Measurements from ENCODE around the gene IFNA13.

Gene IFNA13

GRCh38 chr9:21412107-21412506 lies 44.2 kb upstream of the IFNA13 start:
- DNase-seq (ENCODE audit: extremely low read depth, insufficient read length): no peak
- no peaks in the 10 kb centered on the region for H3K27me3 ChIP-seq (replicated peaks; ENCODE audit: control insufficient read depth, insufficient read depth, low read length)
- H3K4me3 ChIP-seq (replicated peaks; ENCODE audit: low read depth, low read length): no peak overlapping the region

GRCh38 chr9:21408817-21409216 lies 41.0 kb upstream of the IFNA13 start, which contains the start of gene IFNA8:
Gene IFNA8 (plus strand): TSS chr9:21409117. CDS start chr9:21409177, 60 bp downstream.
- no peaks in the 10 kb centered on the region for H3K36me3 ChIP-seq (ENCODE audit: control insufficient read depth, insufficient read depth, low read length)
- DNase-seq (ENCODE audit: extremely low read depth, insufficient read length): no peak
- no peak within 1 kb of the TSS for H3K4me3 ChIP-seq (replicated peaks; ENCODE audit: low read depth, low read length)
- no peak for TF ChIP-seq CTCF (IDR thresholded peaks at IDR 0.05; ENCODE audit: insufficient read depth, low read length, poor library complexity, severe bottlenecking)
- no peaks in the 10 kb centered on the region for H3K27me3 ChIP-seq (replicated peaks; ENCODE audit: control insufficient read depth, insufficient read depth, low read length)

More at GRCh38 chr9:21412107-21412506, 44.2 kb upstream of the IFNA13 start:
- no peak for TF ChIP-seq CTCF (IDR thresholded peaks at IDR 0.05; ENCODE audit: insufficient read depth, low read length, poor library complexity, severe bottlenecking)
- no peaks in the 10 kb centered on the region for H3K36me3 ChIP-seq (ENCODE audit: control insufficient read depth, insufficient read depth, low read length)

- no peaks in the 10 kb centered on the region for H3K27me3 ChIP-seq (replicated peaks; ENCODE audit: control insufficient read depth, insufficient read depth, low read length)
- no peak for DNase-seq (ENCODE audit: extremely low read depth, insufficient read length)
- no peaks in the 10 kb centered on the region for H3K36me3 ChIP-seq (ENCODE audit: control insufficient read depth, insufficient read depth, low read length)
- TF ChIP-seq CTCF (IDR thresholded peaks at IDR 0.05; ENCODE audit: insufficient read depth, low read length, poor library complexity, severe bottlenecking): no peak
- no peak overlapping the region for H3K4me3 ChIP-seq (replicated peaks; ENCODE audit: low read depth, low read length)
These were observed 36.3 kb upstream of the IFNA13 start for GRCh38 chr9:21404146-21404545.

GRCh38 chr9:21402386-21403251 lies 34.8 kb upstream of the IFNA13 start:
- Histone ChIP-seq H3K27me3 (replicated peaks; ENCODE audit: control insufficient read depth, insufficient read depth, low read length) (no peaks in the 10 kb centered on the region), H3K36me3 (ENCODE audit: control insufficient read depth, insufficient read depth, low read length) (no peaks in the 10 kb centered on the region), H3K4me3 (replicated peaks; ENCODE audit: low read depth, low read length) (peak overlapping the region; percentile 47)
- no peak for TF ChIP-seq CTCF (IDR thresholded peaks at IDR 0.05; ENCODE audit: insufficient read depth, low read length, poor library complexity, severe bottlenecking)
- peak; percentile 13 for DNase-seq (ENCODE audit: extremely low read depth, insufficient read length)

- TF ChIP-seq CTCF (IDR thresholded peaks at IDR 0.05; ENCODE audit: insufficient read depth, low read length, poor library complexity, severe bottlenecking): no peak
- no peak for DNase-seq (ENCODE audit: extremely low read depth, insufficient read length)
- H3K27me3 ChIP-seq (replicated peaks; ENCODE audit: control insufficient read depth, insufficient read depth, low read length): no peaks in the 10 kb centered on the region
- no peaks in the 10 kb centered on the region for H3K36me3 ChIP-seq (ENCODE audit: control insufficient read depth, insufficient read depth, low read length)
- no peak overlapping the region for H3K4me3 ChIP-seq (replicated peaks; ENCODE audit: low read depth, low read length)
These were observed 32.1 kb upstream of the IFNA13 start for GRCh38 chr9:21399956-21400355.

Measured in GM06990 (cell line).